Lung (tissue), 12 donors: Measurements from ENCODE around the gene PTPA. TPM values are rescaled to one million over a fixed set of nuclear protein-coding genes. Genes with fewer than 3 reads are reported as not detected.
"Not testable (repeated sequence)": the region's sequence is repeated elsewhere in the genome, so short reads cannot be mapped to it uniquely, and the experiment has no call there.

Experiments
- ATAC-seq: fragments of 200-7000 bp; cut with Tn5 transposase; one replicate; pipeline ENCODE4 v1.9.1; 2020; ENCODE audit warnings: moderate number of reproducible peaks; ENCODE audit not compliant: insufficient read depth, low FRiP score
- DNase-seq, 3 donors: peaks; one replicate each; pipeline ENCODE4 v3.0.0-alpha.2; 2013 to 2017
- H3K27ac ChIP-seq, 2 donors: one replicate each; pipeline ENCODE4 v1.5.1; 2013; ENCODE audit warnings: mild to moderate bottlenecking in 2 of 2, moderate library complexity in 2 of 2, control low read depth in 1 of 2, inconsistent platforms in 1 of 2, low read depth in 1 of 2, low read length in 1 of 2
- H3K27me3 ChIP-seq, 3 donors: one replicate each; pipeline ENCODE4 v1.5.1; 2013; ENCODE audit warnings: low read length in 2 of 3; ENCODE audit not compliant: control insufficient read depth in 3 of 3, insufficient read depth in 3 of 3
- H3K36me3 ChIP-seq, 4 donors: one replicate each; pipeline ENCODE4 v1.5.1; 2013; ENCODE audit warnings: low read length in 4 of 4, mild to moderate bottlenecking in 1 of 4, moderate library complexity in 1 of 4; ENCODE audit not compliant: control insufficient read depth in 4 of 4, insufficient read depth in 4 of 4
- H3K4me1 ChIP-seq, 5 donors: one replicate each; pipeline ENCODE4 v1.5.1; 2013; ENCODE audit warnings: low read length in 5 of 5, mild to moderate bottlenecking in 2 of 5, moderate library complexity in 1 of 5; ENCODE audit not compliant: control insufficient read depth in 5 of 5, insufficient read depth in 5 of 5
- H3K4me3 ChIP-seq: one replicate; pipeline ENCODE4 v1.5.1; 2013; ENCODE audit warnings: mild to moderate bottlenecking, control low read depth, moderate library complexity
- H3K9ac ChIP-seq, 2 donors: one replicate each; pipeline ENCODE4 v1.5.1; 2013; ENCODE audit warnings: low read length in 2 of 2, control low read depth in 1 of 2; ENCODE audit not compliant: insufficient read depth in 1 of 2
- H3K9me3 ChIP-seq, 4 donors: one replicate each; pipeline ENCODE4 v1.5.1; 2013; ENCODE audit warnings: low read length in 3 of 4, mild to moderate bottlenecking in 1 of 4, moderate library complexity in 1 of 4; ENCODE audit not compliant: control insufficient read depth in 4 of 4, insufficient read depth in 3 of 4
- CTCF ChIP-seq: IDR thresholded peaks from 2 replicates; pipeline ENCODE4 v1.5.1; 2012; ENCODE audit warnings: mild to moderate bottlenecking; ENCODE audit errors: control extremely low read depth, extremely low read depth
- WGBS, 2 donors: extraction: QIAGEN DNeasy Blood & Tissue Kit; methylation state at CpG; one replicate each; pipeline ENCODE4 v1.1.7; 2013; 5-methylcytosine and 5-hydroxymethylcytosine counted together
- polyA plus RNA-seq, 2 donors: library from polyadenylated mRNA; stranded (reverse); fragments of 200-250 nt; gene quantifications; one replicate each; pipeline ENCODE4 v1.2.1, GENCODE V29; 2013
- total RNA-seq, 2 donors: library from RNA; depleted of rRNA in 1 of 2; stranded (reverse); fragments of >200 nt in 1 of 2; gene quantifications; one replicate each; pipeline ENCODE4 v1.2.1, GENCODE V29; 2014 to 2021
- donor health status: control.
- donor health status: control.
- donor health status: Bipolar disorder and iron deficiency.
- donor health status: healthy.
- donor health status: DM: yes; HTN: yes; CAD: no.

Gene PTPA
- total and polyA plus RNA-seq, 4 donors = 62.5 to 145 (median 116) TPM

- peaks cover 0 to 3% (median 0%) of the 10 kb centered on the region in 4 donors for H3K9me3 ChIP-seq
- H3K4me3 ChIP-seq = no peak overlapping the region
- DNase-seq (no peak), ATAC-seq (no peak)
- no peaks in the 10 kb centered on the region for H3K4me1 ChIP-seq
- no peaks in the 10 kb centered on the region for H3K36me3 ChIP-seq
- no peak overlapping the region for H3K9ac ChIP-seq
- H3K27me3 ChIP-seq = no peaks in the 10 kb centered on the region
- no peak overlapping the region for H3K27ac ChIP-seq
- TF ChIP-seq CTCF = no peak
- 90 to 95% methylated on average over 7 of the region's 7 CpGs for WGBS, 2 donors
These were observed 80.0 kb downstream of the PTPA start for GRCh38 chr9:129191234-129191633.

- ATAC-seq (no peak), DNase-seq (no peak)
- Histone ChIP-seq H3K27me3 (no peaks in the 10 kb centered on the region), H3K36me3 (no peaks in the 10 kb centered on the region), H3K9me3 (peaks cover 0 to 3% (median 0%) of the 10 kb centered on the region in 4 donors), H3K27ac (no peak overlapping the region), H3K4me3 (no peak overlapping the region), H3K4me1 (peaks cover 0 to 10% (median 0%) of the 10 kb centered on the region in 5 donors), H3K9ac (no peak overlapping the region)
- WGBS, 2 donors = 79 to 89% methylated on average over 7 of the region's 7 CpGs
- TF ChIP-seq CTCF = no peak
These were observed 82.4 kb downstream of the PTPA start for GRCh38 chr9:129193655-129194054.

GRCh38 chr9:129194221-129194620 lies 83.0 kb downstream of the PTPA start:
- Histone ChIP-seq H3K9me3 (peaks cover 0 to 3% (median 0%) of the 10 kb centered on the region in 4 donors), H3K36me3 (no peaks in the 10 kb centered on the region), H3K27ac (no peak overlapping the region), H3K4me1 (peaks cover 0 to 12% (median 0%) of the 10 kb centered on the region in 5 donors), H3K27me3 (no peaks in the 10 kb centered on the region), H3K9ac (no peak overlapping the region), H3K4me3 (no peak overlapping the region)
- 52 to 77% methylated on average over 3 of the region's 3 CpGs for WGBS, 2 donors
- DNase-seq (no peak), ATAC-seq (no peak)
- TF ChIP-seq CTCF = no peak

- no peak overlapping the region for H3K4me3 ChIP-seq
- 89 to 90% methylated on average over 10 of the region's 10 CpGs for WGBS, 2 donors
- no peaks in the 10 kb centered on the region for H3K36me3 ChIP-seq
- no peaks in the 10 kb centered on the region for H3K27me3 ChIP-seq
- DNase-seq (no peak), ATAC-seq (no peak)
- H3K27ac ChIP-seq = no peak overlapping the region
- H3K9ac ChIP-seq = no peak overlapping the region
- H3K4me1 ChIP-seq = peaks cover 0 to 12% (median 0%) of the 10 kb centered on the region in 5 donors
- TF ChIP-seq CTCF = no peak
- peaks cover 0 to 3% (median 0%) of the 10 kb centered on the region in 4 donors for H3K9me3 ChIP-seq
These were observed 84.4 kb downstream of the PTPA start for GRCh38 chr9:129195606-129196005.

GRCh38 chr9:129197045-129197444 lies 85.8 kb downstream of the PTPA start:
- H3K9me3 ChIP-seq, ATAC-seq, H3K9ac ChIP-seq, H3K36me3 ChIP-seq, H3K27me3 ChIP-seq, DNase-seq, H3K4me3 ChIP-seq, H3K27ac ChIP-seq: not testable (repeated sequence)
- H3K4me1 ChIP-seq = peaks cover 0 to 12% (median 0%) of the 10 kb centered on the region in 5 donors
- WGBS, 2 donors = 88 to 95% methylated on average over 6 of the region's 6 CpGs
